ENCODE results near the gene LORICRIN.

The LORICRIN gene

DNA sequence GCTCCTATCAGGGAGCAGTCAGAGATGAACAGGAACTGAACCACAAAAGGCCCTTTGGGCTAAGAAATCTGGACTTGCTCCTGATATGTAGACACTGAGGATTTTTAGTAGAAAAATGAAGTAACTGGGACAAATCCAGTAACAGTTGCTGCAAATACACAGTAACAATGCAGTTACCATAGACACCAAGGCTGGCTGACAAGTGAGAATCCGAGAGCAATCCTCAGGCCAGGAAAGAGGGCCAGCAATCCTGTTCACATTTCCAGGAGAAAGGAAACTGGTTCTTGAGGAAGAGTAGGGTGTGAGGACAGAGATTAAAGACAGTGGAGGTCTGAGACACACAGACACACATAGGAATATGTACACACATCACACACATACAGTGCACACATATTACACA lies 9.3 kb upstream of the LORICRIN start:
- DNase-seq (ENCODE audit: low spot score), result no peak

DNA sequence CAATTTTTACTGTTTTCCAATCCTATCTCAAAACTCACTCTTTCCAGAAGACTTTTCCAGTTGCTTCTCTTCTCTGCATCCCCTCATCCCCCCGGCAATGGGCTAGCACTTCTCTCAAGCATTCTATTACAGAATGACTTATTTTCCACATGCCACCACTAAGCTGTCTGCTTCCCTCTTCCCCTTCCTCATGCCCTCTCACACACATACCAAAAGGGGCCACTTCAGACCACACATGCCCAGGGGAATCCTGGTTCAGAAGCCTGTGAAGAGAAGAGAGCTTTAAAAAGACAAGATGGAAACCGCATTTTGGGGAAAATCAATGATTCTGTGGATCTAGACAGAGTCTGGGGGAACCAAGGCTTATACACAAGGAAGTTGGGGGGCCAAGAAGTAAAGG lies 8.4 kb upstream of the LORICRIN start:
- DNase-seq (ENCODE audit: low spot score), result no peak

DNA sequence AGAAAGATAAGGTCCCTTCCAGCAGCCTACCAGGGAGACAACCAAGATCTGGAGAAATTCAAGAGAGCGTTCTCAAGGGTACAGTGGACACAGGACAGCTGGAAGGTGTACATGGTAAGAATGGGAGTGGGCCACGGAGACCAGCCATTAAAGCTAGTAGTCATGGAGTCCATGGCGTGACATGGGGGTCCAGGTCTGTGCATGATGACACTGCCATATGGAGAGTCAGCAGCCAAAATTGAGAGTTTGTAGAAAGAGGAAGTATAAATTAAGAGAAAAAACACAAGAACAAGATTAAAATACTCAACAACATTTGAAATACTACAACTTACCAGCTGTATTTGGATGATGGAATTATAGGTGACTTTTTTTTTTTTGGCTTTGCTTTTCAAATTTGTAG lies 7.9 kb upstream of the LORICRIN start:
- DNase-seq (ENCODE audit: low spot score), result no peak

DNA sequence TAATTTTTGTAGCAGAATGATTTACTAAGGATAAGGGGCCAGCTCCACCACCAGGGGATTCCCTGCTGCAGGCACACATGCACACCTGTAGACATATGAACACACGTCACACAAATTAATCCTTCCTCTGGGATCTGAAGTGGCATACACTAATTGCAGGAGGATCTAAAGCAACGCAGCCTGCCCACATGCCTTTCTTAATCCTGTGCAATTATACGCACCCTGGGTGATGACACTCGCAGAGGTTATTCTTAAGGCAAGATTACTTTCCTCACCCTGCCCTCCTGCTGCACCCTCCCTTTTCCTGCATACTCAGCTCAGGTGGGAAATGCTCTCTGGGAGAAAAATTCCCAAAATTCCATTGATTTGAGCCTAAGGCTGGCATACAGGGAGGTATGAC lies 7.5 kb upstream of the LORICRIN start:
- DNase-seq (ENCODE audit: low spot score), result no peak

DNA sequence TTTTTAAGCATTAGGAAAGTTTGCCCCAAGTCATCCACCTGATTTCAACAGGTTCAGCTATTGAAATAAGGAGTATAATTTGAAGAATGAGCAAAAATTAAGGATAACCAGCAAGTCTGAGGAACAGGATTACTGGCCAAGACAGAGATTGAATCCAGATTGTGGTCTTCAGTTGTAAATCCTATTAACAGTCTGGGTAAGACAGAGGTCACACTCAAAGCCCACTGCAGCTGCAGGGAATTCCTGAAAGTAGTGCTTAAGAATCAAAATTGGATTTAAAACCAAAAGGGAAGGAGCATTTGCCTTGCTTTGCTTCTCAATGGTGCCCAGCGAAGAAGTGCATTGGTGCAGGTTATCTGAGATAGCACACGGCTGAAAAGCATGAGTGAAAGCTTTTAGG lies 6.4 kb upstream of the LORICRIN start:
- DNase-seq (ENCODE audit: low spot score), result no peak

DNA sequence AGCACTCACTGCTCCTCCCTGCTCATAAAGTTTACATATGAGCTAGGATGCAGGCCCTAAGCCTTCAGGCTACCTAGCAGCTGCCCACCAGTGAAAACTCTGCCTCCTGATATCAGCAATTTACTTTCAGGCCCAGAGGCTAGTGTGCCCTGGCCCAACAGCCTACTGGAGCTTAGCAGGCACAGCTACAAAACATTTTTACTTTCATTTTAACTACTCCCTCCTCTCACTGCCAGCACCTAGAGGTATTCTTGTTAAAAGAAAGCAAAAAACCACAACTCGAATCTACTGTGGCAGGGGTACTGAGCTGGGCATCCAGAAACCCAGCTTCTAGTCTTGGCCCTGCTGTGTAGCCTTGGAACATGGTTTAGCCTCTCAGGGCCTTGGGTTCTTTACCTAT lies 5.8 kb upstream of the LORICRIN start:
- no peak for DNase-seq (ENCODE audit: low spot score)

DNA sequence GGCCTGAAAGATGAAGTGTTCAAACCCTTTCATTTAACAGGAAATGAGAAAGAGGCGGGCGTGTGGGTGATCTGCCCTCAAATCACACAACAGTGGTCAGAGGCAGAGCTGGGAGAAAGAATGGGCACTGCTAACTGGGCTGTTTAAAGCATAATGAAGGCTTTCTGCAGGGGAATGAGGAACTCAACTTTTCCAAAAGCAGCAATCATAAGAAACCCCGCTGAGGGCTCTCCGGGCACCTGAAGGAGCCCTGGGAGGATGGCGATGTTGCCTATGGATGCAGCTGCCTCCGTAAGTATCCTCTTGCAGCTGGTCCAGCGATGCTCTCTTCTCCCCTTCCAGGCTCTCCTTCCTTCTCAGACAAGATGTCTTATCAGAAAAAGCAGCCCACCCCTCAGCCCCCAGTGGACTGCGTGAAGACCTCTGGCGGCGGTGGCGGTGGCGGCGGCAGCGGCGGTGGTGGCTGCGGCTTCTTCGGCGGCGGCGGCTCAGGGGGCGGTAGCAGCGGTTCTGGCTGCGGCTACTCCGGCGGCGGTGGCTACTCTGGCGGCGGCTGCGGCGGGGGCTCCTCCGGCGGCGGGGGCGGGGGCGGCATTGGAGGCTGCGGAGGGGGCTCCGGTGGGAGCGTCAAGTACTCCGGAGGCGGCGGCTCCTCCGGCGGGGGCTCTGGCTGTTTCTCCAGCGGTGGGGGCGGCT lies 1.2 kb downstream of the LORICRIN start:
- DNase-seq (ENCODE audit: low spot score), result no peak

DNA sequence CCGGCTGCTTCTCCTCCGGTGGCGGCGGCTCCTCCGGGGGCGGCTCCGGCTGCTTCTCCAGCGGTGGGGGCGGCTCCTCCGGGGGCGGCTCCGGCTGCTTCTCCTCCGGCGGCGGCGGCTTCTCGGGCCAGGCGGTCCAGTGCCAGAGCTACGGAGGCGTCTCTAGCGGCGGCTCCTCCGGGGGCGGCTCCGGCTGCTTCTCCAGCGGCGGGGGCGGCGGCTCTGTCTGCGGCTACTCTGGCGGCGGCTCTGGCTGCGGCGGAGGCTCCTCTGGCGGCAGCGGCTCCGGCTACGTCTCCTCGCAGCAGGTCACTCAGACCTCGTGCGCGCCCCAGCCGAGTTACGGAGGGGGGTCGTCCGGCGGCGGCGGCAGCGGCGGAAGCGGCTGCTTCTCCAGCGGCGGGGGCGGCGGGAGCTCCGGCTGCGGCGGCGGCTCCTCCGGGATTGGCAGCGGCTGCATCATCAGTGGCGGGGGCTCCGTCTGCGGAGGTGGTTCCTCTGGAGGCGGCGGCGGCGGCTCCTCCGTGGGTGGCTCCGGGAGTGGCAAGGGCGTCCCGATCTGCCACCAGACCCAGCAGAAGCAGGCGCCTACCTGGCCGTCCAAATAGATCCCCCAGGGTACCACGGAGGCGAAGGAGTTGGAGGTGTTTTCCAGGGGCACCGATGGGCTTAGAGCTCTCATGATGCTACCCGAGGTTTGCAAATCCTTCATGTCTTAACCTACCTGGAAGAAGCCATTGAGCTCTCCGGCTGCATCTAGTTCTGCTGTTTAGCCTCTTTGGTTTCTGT lies 2.0 kb downstream of the LORICRIN start:
- DNase-seq (ENCODE audit: low spot score), result no peak

DNA sequence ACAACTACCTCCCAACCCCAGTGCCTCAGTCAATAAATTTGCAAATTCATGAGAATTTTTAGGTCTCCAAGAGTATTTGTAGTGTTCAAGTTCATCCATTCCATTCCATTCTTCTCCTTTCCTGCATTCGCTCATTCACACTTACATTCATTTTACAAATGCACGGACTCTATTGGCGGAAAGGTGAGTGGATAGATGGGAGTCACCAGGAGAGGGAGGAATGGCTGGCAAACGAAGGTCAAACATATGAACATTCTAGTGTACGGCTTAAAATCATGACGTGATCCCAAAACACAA lies 2.5 kb downstream of the LORICRIN start:
- DNase-seq (ENCODE audit: low spot score), result no peak

DNA sequence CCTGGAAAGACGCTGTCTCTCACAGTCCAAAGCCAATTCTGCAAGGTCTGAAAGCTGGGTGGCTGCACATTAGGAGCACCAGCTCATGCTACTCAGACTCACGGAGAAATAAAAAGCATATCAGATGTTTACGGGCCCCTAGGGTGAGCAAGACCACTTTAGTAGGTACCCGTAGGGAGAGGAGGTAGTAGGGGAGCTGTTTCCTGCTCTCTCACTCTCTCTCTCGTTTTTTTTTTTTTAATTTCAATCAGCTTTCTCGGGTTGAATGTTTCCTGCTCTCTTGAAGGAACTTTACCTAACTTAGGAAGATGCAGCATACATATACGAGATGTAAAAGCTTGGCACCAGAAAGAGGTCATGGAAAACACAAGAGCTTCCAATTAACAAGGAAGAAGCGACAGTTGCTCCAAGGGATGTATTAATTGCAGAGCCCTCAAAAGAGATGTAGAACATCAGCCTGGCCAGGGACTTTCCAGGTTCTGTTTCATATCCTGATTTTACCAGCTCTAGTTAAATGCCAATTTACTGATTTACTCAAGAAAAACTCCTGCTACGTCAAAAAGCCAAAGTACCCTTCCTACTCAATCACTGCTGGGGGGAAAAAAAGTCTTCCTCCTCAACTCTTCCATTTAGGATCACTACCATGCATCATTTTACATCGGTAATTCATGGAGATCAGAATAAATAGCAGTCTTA lies 3.1 kb downstream of the LORICRIN start:
- no peak for DNase-seq (ENCODE audit: low spot score)

DNA sequence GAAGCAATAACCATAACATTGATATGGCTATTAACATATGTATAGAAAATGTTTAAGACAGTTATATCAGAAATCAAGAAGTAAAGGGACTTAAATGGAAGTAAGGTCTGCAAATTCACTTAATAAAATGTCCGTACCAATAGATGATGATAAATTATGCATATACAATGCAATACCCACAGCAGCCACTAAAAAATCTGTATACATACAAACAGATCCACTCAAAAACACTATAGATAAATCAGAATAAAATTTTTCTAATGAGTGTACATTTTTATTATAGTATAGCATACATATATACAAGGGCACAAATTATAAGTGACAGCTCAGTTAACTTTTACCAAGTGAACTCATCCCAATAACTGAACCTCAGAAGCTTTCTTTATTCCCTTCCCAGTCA lies 6.0 kb downstream of the LORICRIN start:
- no peak for DNase-seq (ENCODE audit: low spot score)

DNA sequence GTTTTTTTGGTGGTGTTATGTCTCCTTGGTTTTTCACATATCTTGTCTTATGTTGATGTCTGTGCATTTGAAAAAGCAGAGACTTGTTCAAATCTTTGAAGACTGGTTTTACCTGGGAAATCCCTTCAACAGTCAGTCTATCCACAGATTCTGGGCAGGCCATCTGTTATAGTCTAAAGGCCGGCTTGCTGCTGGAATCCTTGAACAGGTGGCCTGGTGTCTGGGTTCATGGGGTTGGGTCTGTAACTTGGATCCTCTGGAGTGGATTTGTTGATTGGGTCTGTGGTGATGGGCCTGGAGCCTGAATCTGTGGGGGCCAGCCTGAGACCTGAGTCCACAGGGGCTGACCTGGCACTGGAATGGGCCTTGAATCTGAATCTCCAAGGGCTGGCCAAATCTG lies 12.2 kb downstream of the LORICRIN start:
- no peak for DNase-seq (ENCODE audit: low spot score)

DNA sequence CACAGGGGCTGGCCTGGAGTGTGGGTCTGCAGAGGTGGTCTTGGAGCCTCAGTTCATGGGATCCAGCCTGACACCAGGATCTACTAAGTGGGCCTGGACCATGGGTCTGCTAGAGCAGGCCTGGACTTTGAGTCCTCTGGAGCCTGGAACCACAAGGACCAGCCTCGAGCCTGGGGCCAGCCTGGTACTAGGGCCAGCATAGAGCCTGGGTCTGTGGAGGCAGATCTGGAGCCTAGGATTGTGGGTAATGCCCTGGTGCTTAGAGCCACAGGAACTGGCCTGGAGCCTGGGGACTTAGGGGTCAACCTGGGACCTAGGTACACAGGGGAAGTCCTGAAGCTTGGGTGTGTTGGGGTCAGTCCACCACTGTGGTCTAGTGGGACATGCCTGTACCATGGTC lies 12.7 kb downstream of the LORICRIN start:
- no peak for DNase-seq (ENCODE audit: low spot score)

DNA sequence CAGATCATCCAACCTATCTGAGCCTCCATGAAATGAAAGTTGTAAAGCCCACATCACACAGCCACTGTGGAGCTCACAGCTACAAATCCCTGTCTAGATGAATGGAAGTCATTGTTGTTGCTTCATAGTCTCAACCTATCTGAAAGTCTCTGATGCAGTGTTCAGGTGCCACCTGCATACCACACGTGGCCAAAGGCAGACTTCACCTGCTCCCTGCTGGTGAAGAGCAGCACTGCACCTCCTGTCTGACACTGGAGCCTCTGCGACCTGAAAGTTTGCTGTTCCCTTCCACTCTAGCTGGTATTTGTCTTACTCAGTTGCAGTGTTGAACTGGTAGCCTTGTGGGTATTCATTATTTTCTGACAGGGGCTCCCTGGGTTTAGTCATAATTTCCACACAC lies 18.4 kb downstream of the LORICRIN start:
- no peak for DNase-seq (ENCODE audit: low spot score)

DNA sequence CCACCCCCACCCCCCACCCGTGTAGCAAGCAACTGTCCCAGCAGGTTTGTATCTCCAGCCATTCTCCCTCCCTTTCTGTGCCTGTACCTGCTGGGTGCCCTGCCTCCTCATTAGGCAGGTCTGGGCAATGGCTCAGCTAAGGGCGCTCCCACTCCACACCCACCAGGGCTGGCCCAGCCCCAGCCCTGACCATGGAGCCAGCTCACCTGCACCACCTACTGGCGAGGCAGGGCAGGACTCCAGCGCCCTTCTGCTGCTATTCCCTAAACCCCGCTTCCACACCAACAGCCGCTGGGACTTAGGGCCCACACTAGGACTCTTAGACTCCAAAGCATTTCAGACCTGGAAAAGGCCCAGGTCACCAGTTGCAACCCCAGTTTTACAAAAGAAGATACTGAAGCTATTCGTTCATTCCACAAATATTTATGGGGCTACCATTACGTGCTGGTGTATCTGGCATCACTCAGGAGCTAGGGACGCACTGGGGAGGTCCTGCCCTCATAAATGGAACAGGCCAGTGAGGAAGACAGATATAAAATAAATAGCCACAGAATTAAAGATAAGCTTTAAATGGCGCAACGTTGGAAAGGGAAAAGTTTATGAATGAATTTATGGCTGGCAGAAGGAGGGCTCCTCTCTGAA lies 29.3 kb downstream of the LORICRIN start:
- DNase-seq (ENCODE audit: low spot score), result peak; percentile 54

DNA sequence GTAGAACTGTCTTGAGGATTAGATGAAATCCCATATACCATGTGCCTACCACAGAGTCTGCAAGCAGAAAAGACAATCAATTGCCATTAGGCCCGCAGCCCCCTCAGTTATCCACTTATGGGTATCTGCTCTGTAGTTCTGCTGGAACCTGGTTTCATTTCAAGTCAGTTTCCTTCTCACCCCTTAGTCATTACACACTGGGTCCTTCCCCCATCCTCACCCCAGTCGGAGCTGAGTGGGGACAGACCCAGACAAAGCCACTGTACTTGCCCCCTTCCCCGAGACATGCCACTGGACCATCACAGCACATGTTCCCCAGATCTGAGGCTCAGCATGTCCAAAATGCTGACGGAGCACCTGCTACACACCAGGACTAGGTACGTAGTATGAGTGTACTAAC lies 32.0 kb downstream of the LORICRIN start:
- DNase-seq (ENCODE audit: low spot score), result no peak

DNA sequence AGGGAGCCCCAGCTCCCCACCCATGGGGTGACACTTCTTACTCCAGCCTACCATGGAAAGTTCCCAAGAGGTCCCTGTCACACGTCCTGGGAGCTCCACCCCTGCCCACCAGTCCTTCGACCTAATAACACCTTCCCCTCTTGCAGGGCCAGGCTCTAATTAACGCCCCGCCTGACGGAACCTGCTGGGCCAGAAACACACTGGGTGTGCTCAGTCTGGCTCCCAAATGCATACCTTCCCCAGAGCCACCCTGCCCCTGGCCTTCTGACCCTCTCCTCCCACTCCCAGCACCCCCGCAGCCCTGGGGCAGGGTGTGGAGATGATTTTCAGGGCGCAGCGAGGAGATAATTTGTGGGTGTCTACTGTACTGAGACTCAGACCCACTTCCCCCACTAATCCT lies 32.7 kb downstream of the LORICRIN start:
- no peak for DNase-seq (ENCODE audit: low spot score)

DNA sequence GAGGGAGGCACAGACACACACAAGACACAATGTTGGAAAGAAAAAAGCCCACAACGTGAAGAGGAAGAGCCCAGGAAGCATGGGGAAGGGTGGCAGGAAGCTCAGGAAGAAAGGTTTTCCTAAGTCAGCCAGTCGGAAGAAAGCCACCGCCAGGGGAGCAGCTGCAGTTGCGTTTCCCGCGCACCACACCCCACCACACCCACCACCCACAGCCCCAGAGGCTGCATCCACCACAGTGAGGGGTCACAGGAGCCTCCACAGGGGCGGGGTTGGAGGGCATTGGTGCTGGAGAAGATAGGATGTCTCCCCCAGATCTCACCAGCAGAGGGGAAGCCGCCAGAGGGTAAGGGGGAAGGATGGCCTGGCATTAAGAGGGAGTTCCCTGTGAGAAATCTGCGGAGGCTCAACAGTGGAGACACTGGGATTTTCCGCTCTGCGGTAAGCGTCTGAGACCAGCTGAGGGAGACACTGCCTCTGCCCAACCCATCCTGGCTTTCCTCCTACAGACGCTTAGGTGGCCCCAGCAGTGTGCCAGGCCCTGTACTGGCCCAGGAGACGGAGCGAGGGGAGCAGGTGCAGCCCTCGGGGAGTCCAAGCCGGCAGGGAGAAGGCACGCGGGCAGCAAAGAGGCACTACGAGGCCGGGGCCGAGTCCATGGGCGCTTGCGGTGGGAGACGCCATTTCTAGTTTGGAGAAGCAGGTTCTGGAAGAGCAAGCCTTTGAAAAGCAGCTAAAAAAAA lies 33.4 kb downstream of the LORICRIN start:
- no peak for DNase-seq (ENCODE audit: low spot score)

DNA sequence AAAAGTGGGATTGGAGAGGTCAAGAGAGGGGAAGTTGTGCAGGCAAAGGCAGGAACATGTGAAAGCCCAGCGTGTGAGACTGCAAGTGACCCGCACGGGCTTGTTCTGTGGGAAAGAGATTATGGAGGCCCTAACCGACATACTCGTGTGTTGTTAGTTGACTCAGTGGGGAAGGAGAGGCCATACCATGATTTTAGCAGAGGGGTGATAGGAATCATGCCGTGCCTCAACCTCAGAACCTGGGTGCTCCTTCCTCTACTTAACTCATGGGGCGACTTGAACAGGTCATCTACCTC lies 33.9 kb downstream of the LORICRIN start:
- DNase-seq (ENCODE audit: low spot score), result no peak

DNA sequence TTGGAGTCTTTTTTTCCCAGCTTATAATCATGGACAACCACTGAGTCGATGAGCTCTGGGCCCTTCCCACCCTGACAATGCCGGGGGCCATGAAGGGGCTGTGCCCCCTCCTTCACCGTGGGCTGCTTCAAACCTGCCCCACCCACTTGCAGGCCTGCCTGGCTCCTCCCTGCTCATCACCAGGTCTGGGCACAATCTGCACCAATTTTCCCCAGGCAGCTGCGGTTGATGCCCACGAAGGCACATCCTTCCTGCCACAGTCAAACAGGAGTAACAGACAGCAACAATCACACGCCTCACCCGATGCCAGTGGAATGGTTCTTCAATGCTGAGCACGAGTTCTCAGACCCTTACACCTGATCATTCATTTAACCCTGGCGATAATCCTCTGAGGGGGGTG lies 34.4 kb downstream of the LORICRIN start:
- no peak for DNase-seq (ENCODE audit: low spot score)

DNA sequence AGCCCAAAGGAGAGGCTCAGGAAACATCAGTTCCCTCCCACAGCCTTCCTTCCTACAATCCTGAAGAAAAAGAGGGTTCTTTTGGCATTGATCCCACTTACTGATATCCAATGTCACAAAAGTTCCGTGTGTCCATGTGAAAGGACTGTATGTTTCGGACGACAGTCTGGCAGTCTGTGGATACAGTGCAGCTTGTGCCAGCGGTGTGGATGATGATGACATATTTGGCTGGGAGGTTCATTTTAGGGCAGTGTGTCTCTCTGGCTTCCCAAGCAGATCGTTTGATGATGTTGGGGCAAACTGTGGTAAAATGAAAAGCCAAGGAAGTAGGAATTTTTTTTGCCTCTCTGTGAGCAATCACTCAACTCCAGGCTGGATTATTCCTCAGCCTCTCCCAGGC lies 42.8 kb downstream of the LORICRIN start:
- DNase-seq (ENCODE audit: low spot score), result no peak

DNA sequence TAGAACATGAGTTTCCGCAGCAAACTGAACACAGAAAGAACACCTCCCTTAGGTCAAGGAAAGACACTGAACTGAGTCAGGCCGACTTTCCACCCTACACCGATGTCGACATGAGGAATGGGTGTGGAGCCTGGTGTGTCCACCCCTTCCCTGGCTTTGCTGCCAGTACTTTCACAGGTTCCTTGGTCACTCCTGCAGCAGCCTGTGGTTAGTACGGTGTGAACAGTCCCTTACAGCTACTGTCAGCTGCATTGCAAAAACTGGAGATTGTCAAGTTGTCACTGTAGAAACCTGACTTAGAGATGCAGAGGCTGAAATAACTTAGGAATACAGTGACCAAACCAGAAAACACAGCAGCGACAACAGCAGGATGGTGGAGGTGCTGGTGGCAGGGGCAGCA lies 46.2 kb downstream of the LORICRIN start:
- no peak for DNase-seq (ENCODE audit: low spot score)

Measured in hematopoietic multipotent progenitor cell treated with erythropoietin and hydrocortisone succinate and interleukin-3 and kit ligand, for 17 days (in vitro differentiated cells).